ENCODE data around the gene OR51B6. TPM values are rescaled to one million over a fixed set of nuclear protein-coding genes. Genes with fewer than 3 reads are reported as not detected.
"Not testable (repeated sequence)": the region's sequence is repeated elsewhere in the genome, so short reads cannot be mapped to it uniquely, and the experiment has no call there.

Gene OR51B6
- total RNA-seq, 4 donors from 2014 or later, result not detected

GRCh38 chr11:5335170-5335569 is 16.1 kb upstream of the OR51B6 start:
- in situ Hi-C loops (cut with MboI; ENCODE audit: low sequenced_read_pairs in 4 of 4), result no loop called here
- no peak overlapping the region for H3K27ac ChIP-seq
- ATAC-seq, result no peak
- intact Hi-C loops (cut with DNase I; ENCODE audit: low total_unique reads), result no loop called here
- DNase-seq, result no peak
- H3K27me3 ChIP-seq, result no peaks in the 10 kb centered on the region
- H3K36me3 ChIP-seq, result no peaks in the 10 kb centered on the region
- no peaks in the 10 kb centered on the region for H3K9me3 ChIP-seq
- no peak overlapping the region for H3K4me3 ChIP-seq
- H3K4me1 ChIP-seq, result no peaks in the 10 kb centered on the region
- TF ChIP-seq CTCF (IDR thresholded peaks at IDR 0.05 in 4 of 5, conservative IDR thresholded peaks at IDR 0.05 in 1 of 5), result no peak
- no peak for TF ChIP-seq POLR2A (IDR thresholded peaks at IDR 0.05)

GRCh38 chr11:5336331-5336730 is 15.0 kb upstream of the OR51B6 start:
- Histone ChIP-seq H3K27ac (no peak overlapping the region), H3K27me3 (no peaks in the 10 kb centered on the region), H3K4me3 (no peak overlapping the region), H3K36me3 (no peaks in the 10 kb centered on the region), H3K4me1 (no peaks in the 10 kb centered on the region), H3K9me3 (no peaks in the 10 kb centered on the region)
- intact Hi-C loops (cut with DNase I; ENCODE audit: low total_unique reads), result no loop called here
- TF ChIP-seq CTCF (IDR thresholded peaks at IDR 0.05 in 4 of 5, conservative IDR thresholded peaks at IDR 0.05 in 1 of 5), result no peak
- TF ChIP-seq POLR2A (IDR thresholded peaks at IDR 0.05), result no peak
- DNase-seq (no peak), ATAC-seq (no peak)
- in situ Hi-C loops (cut with MboI; ENCODE audit: low sequenced_read_pairs in 4 of 4), result no loop called here

GRCh38 chr11:5337253-5337652 is 14.1 kb upstream of the OR51B6 start:
- H3K27ac ChIP-seq; H3K4me1 ChIP-seq; H3K4me3 ChIP-seq; in situ Hi-C loops (cut with MboI; ENCODE audit: low sequenced_read_pairs in 4 of 4); DNase-seq; H3K9me3 ChIP-seq; ATAC-seq; H3K27me3 ChIP-seq; H3K36me3 ChIP-seq; intact Hi-C loops (cut with DNase I; ENCODE audit: low total_unique reads): not testable (repeated sequence)

GRCh38 chr11:5339771-5340322 is 11.5 kb upstream of the OR51B6 start:
- DNase-seq, result no peak
- Histone ChIP-seq H3K4me3 (no peak overlapping the region), H3K27me3 (no peaks in the 10 kb centered on the region), H3K36me3 (no peaks in the 10 kb centered on the region), H3K9me3 (no peaks in the 10 kb centered on the region), H3K27ac (no peak overlapping the region), H3K4me1 (no peaks in the 10 kb centered on the region)
- in situ Hi-C loops (cut with MboI; ENCODE audit: low sequenced_read_pairs in 4 of 4) (no loop called here), intact Hi-C loops (cut with DNase I; ENCODE audit: low total_unique reads) (no loop called here)
- ATAC-seq, result no peak
- TF ChIP-seq POLR2A (IDR thresholded peaks at IDR 0.05), result no peak
- no peak for TF ChIP-seq CTCF (IDR thresholded peaks at IDR 0.05 in 4 of 5, conservative IDR thresholded peaks at IDR 0.05 in 1 of 5)

DNA sequence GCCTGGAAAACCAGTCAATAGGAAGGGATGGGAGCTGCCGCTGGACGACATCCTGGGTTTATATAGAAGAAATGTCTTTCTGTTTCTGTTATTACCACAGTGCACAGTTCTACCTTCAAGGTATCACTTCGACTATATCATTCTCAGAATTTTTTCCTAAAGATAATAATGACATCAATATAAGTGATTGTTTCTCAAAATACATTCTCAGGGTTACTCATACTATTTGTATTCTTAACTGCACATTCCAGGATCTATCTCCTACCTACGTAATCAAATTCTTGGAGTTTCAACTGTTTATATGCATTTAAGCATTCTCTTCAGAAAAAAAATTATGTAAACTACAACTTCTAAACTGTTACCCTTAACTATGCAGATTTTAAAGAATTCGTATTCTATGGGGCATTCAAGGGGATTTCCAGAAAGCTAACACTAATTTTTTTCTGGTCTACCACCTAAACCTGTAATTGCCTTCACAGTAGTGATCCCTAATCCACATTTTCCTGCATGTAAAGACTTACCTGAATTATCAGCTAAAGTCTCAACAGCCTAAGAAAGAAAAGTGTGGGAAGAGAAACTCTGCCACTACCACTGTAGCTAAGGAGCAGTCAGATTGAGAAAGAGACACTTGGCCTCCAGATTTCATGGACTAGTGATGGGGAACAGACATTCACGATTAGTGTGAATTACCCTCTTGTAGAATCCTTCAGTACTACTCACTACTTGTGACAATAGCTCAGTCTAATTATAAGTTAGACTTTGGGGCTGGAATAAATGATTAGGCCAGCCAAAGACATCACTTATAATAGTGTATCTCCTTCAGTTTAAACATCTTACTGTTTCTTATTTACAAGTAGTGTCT is 7.6 kb upstream of the OR51B6 start, which contains the start of gene OR51B5:
Gene OR51B5 (minus strand): TSS at position 51 of the 862 bp plus-strand sequence. CDS start 0 bp downstream, at position 51.
- H3K9me3 ChIP-seq, result no peaks in the 10 kb centered on the region
- no peaks in the 10 kb centered on the region for H3K27me3 ChIP-seq
- no peaks in the 10 kb centered on the region for H3K36me3 ChIP-seq
- no peak within 1 kb of the TSS for H3K4me3 ChIP-seq
- H3K4me1 ChIP-seq, result no peaks in the 10 kb centered on the region
- intact Hi-C loops (cut with DNase I; ENCODE audit: low total_unique reads), result no loop called here
- no peak within 1 kb of the TSS for H3K27ac ChIP-seq
- ATAC-seq (no peak), DNase-seq (no peak)
- in situ Hi-C loops (cut with MboI; ENCODE audit: low sequenced_read_pairs in 4 of 4), result no loop called here
- TF ChIP-seq CTCF (IDR thresholded peaks at IDR 0.05 in 4 of 5, conservative IDR thresholded peaks at IDR 0.05 in 1 of 5) (no peak), POLR2A (IDR thresholded peaks at IDR 0.05) (no peak)

Measured in gastrocnemius medialis (tissue), 4 donors.